K562 (cell line): ENCODE measurements around the gene TSGA10IP. TPM values are rescaled to one million over a fixed set of nuclear protein-coding genes. Genes with fewer than 3 reads are reported as not detected.

ENCODE experiments used
- ARNT ChIP-seq, 2 experiments: fragments of 450-650 bp; IDR thresholded peaks; 2 replicates each; pipeline ENCODE4 v1.6.1; 2016; ENCODE audit warnings: mild to moderate bottlenecking in 1 of 2
- BCLAF1 ChIP-seq, 2 experiments: fragments of 450-650 bp in 1 of 2; IDR thresholded peaks; 2 replicates each; pipeline ENCODE4 v1.6.1; 2011 to 2017; ENCODE audit warnings: low read depth in 2 of 2, antibody characterized with exemption in 1 of 2, borderline replicate concordance in 1 of 2, low read length in 1 of 2, mild to moderate bottlenecking in 1 of 2, mixed read lengths in 1 of 2; ENCODE audit not compliant: control insufficient read depth in 1 of 2
- CEBPG ChIP-seq, 3 experiments: fragments of 200-800 bp in 1 of 3; sonication (Bioruptor generic) in 1 of 3; sonication (generic) in 1 of 3; formaldehyde crosslinking in 1 of 3; IDR thresholded peaks in 2 of 3; conservative IDR thresholded peaks in 1 of 3; 2 replicates each; pipeline versions ENCODE4 v1.6.1 to v1.8.0; 2016 to 2022; ENCODE audit warnings: missing compliant biosample characterization in 2 of 3, missing genetic modification characterization in 2 of 3, mild to moderate bottlenecking in 1 of 3, missing genetic modification reagents in 1 of 3
- CREB3 ChIP-seq: fragments of 450-650 bp; conservative IDR thresholded peaks from 2 replicates; pipeline ENCODE4 v1.6.1; 2016; ENCODE audit warnings: missing genetic modification characterization, low read depth, mild to moderate bottlenecking, missing compliant biosample characterization, moderate library complexity
- ETS2 ChIP-seq: IDR thresholded peaks from 2 replicates; pipeline ENCODE4 v1.6.1; 2016; ENCODE audit warnings: borderline replicate concordance, missing genetic modification characterization, mild to moderate bottlenecking, moderate library complexity, missing compliant biosample characterization; ENCODE audit not compliant: poor library complexity, severe bottlenecking
- FOXA3 ChIP-seq, 2 experiments: fragments of 450-650 bp in 1 of 2; sonication (generic) in 1 of 2; formaldehyde crosslinking; IDR thresholded peaks in 1 of 2; conservative IDR thresholded peaks in 1 of 2; 2 replicates each; pipeline versions ENCODE4 v1.4.0 to v1.8.0; 2020 to 2022; ENCODE audit warnings: mild to moderate bottlenecking in 2 of 2, missing genetic modification reagents in 1 of 2
- HMGN3 ChIP-seq: IDR thresholded peaks from 2 replicates; pipeline ENCODE4 v1.6.1; 2011; ENCODE audit warnings: borderline replicate concordance, low read depth, mild to moderate bottlenecking, mixed read lengths, low read length; ENCODE audit not compliant: insufficient read length; ENCODE audit errors: extremely low read depth
- HNRNPLL ChIP-seq: fragments of 200-400 bp; formaldehyde crosslinking; IDR thresholded peaks from 2 replicates; pipeline ENCODE4 v1.6.1; 2017; ENCODE audit warnings: low read length, low read depth, mild to moderate bottlenecking; ENCODE audit not compliant: poor library complexity, severe bottlenecking
- JUND ChIP-seq, 2 experiments: IDR thresholded peaks; 2 replicates in 1 of 2; 3 replicates in 1 of 2; pipeline ENCODE4 v1.6.1; 2011; ENCODE audit warnings: borderline replicate concordance in 2 of 2, low read depth in 2 of 2, low read length in 2 of 2, improper control_type of control experiment in 1 of 2, missing biosample characterization in 1 of 2, missing genetic modification characterization in 1 of 2, missing genetic modification reagents in 1 of 2
- KDM1A ChIP-seq, 2 experiments: fragments of 450-650 bp; IDR thresholded peaks; 2 replicates each; pipeline ENCODE4 v1.6.1; 2016; ENCODE audit warnings: mild to moderate bottlenecking in 2 of 2
- LARP7 ChIP-seq: fragments of 450-650 bp; IDR thresholded peaks from 2 replicates; pipeline ENCODE4 v1.6.1; 2016
- NFE2L1 ChIP-seq: fragments of 450-650 bp; IDR thresholded peaks from 2 replicates; pipeline ENCODE4 v1.6.1; 2016; ENCODE audit warnings: missing genetic modification characterization, low read depth, mild to moderate bottlenecking, missing compliant biosample characterization, moderate library complexity, borderline replicate concordance
- PRPF4 ChIP-seq: fragments of 200-400 bp; formaldehyde crosslinking; IDR thresholded peaks from one replicate; pipeline ENCODE4 v1.6.1; 2017; ENCODE audit warnings: low read length, low read depth, mild to moderate bottlenecking; ENCODE audit not compliant: insufficient read depth, poor library complexity, severe bottlenecking
- TGIF2 ChIP-seq: sonication (generic); formaldehyde crosslinking; IDR thresholded peaks from 2 replicates; pipeline ENCODE4 v1.8.1; 2022; ENCODE audit warnings: mild to moderate bottlenecking, missing genetic modification reagents, moderate library complexity
- ZHX1 ChIP-seq: fragments of 150-350 bp; conservative IDR thresholded peaks from 2 replicates; pipeline ENCODE4 v1.6.1; 2014; ENCODE audit warnings: low read length
- ZNF232 ChIP-seq: sonication (generic); formaldehyde crosslinking; IDR thresholded peaks from 2 replicates; pipeline ENCODE4 v1.8.0; 2022; ENCODE audit warnings: mild to moderate bottlenecking, missing genetic modification reagents
- ZNF507 ChIP-seq: conservative IDR thresholded peaks from 2 replicates; pipeline ENCODE4 v1.6.1; 2017; ENCODE audit warnings: missing genetic modification characterization, missing compliant biosample characterization
- ZNF707 ChIP-seq: fragments of 250-450 bp; sonication (Bioruptor Pico); conservative IDR thresholded peaks from 2 replicates; pipeline ENCODE4 v1.8.0; 2022; ENCODE audit warnings: inconsistent platforms, mild to moderate bottlenecking, moderate library complexity
- polyA plus RNA-seq, 8 experiments: library from polyadenylated mRNA; depleted of rRNA in 4 of 8; stranded (reverse) in 5 of 8; unstranded in 3 of 8; fragments of >200 nt; fragmentation: Nextera tagmentation in 2 of 8; fragmentation: Illumina TruSeq in 1 of 8; extraction: Ambion mirVana in 2 of 8; extraction: Trizol in 1 of 8; gene quantifications; 2 replicates each; pipeline versions ENCODE4 v1.2.1 to v1.2.3, GENCODE V29; 2011 to 2014; ENCODE audit warnings: inconsistent platforms in 1 of 8, missing spikeins in 1 of 8
- total RNA-seq, 7 experiments: library from RNA; depleted of rRNA in 6 of 7; stranded (reverse); fragments of >200 nt in 6 of 7; fragmentation: Illumina TruSeq in 2 of 7; extraction: Trizol in 2 of 7; gene quantifications; 2 replicates each; pipeline versions ENCODE4 v1.2.1 to v1.2.3, GENCODE V29; 2011 to 2021; ENCODE audit warnings: low replicate concordance in 1 of 7

TSGA10IP gene
- total and polyA plus RNA-seq, 9 of the 15 experiments (the other 6 are each of a cell fraction or from before 2014, with no cell fraction given) = not detected

GRCh38 chr11:66001942-66002647, 56.8 kb downstream of the TSGA10IP start, which contains the start of the genes BANF1 and EIF1AD (continued):
- TF ChIP-seq JUND (IDR thresholded peaks at IDR 0.05; ENCODE audit: borderline replicate concordance, low read depth, low read length) (peak; percentile 75), JUND (tag; IDR thresholded peaks at IDR 0.05; ENCODE audit: borderline replicate concordance, low read depth, low read length) (peak; percentile 60; the same call in 2 of the 3 replicates), BCLAF1 (IDR thresholded peaks at IDR 0.05; ENCODE audit: borderline replicate concordance in 1 of 2, control insufficient read depth in 1 of 2, low read depth in 2 of 2, low read length in 1 of 2) (peak in 1 of 2 experiments; percentile 98; a peak in 2 of 4 replicates), ZNF232 (CRISPR knock-in tag) (no peak), FOXA3 (CRISPR knock-in tag; conservative IDR thresholded peaks at IDR 0.05 in 1 of 2, IDR thresholded peaks at IDR 0.05 in 1 of 2) (no peak), PRPF4 (no peak), ZHX1 (peak; percentile 90; the same call in 1 of the 2 replicates), TGIF2 (no peak; the same call in 1 of the 2 replicates), ETS2 (no peak), HNRNPLL (peak; percentile 65), HMGN3 (no peak), ZNF707 (CRISPR knock-in tag) (no peak; the same call in 1 of the 2 replicates), ARNT (IDR thresholded peaks at IDR 0.05) (peak; percentile 78 to 94; a peak in 2 of 4 replicates), LARP7 (0 out of 2 replicates have a peak, but pooled peaks have one; percentile 69), KDM1A (IDR thresholded peaks at IDR 0.05) (no peak), CEBPG (CRISPR knock-in tag; IDR thresholded peaks at IDR 0.05) (no peak), CEBPG (tag; conservative IDR thresholded peaks at IDR 0.05 in 1 of 2, IDR thresholded peaks at IDR 0.05 in 1 of 2) (no peak), ZNF507 (tag) (no peak), NFE2L1 (tag) (no peak), CREB3 (tag) (peak; percentile 84)
